NOMO-1 treated with dmso at 0.1 percent for 144 hours (cell line): ENCODE data around the gene LRRFIP2.
"Not testable (repeated sequence)": the region's sequence is repeated elsewhere in the genome, so short reads cannot be mapped to it uniquely, and the experiment has no call there.

Experiments used
- DNase-seq: peaks from one replicate; lab custom pipeline; 2025; ENCODE audit not compliant: unreplicated experiment; lab: John Stamatoyannopoulos, UW

The LRRFIP2 gene

DNA sequence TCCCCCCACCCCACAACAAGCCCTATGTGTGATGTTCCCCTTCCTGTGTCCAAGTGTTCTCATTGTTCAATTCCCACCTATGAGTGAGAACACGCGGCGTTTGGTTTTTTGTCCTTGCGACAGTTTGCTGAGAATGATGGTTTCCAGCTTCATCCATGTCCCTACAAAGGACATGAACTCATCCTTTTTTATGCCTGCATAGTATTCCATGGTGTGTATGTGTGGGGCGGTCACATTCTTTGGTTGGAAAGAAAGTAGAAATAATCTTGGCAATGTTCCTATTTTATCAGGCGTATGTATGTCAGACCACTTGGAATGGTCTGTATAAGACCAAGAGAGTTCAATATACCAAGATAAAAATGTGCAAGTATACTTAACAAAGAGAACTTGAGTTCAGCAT is 52.3 kb downstream of the LRRFIP2 start:
- not testable (repeated sequence) for DNase-seq

DNA sequence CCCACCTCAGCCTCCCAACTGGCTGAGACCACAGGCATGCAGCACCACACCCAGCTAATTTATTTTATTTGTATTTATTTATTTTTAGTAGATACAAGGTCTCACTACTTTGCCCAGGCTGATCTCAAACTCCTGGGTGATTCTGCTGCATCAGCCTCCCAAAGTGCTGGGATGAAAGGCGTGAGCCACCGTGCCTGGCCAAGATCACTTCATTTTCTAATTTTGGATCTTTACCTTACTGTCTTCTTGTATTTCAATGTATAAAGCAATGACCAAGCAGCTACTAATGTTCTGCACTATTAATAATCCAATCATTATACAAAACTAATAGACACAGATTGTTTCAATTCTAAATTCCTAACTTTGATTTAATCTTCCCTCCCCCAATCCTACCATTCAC is 56.2 kb downstream of the LRRFIP2 start:
- DNase-seq, result no peak

GRCh38 chr3:37117548-37117947 is 56.8 kb downstream of the LRRFIP2 start:
- DNase-seq, result no peak

- DNase-seq, result no peak
Observed at GRCh38 chr3:37116998-37117397, 57.4 kb downstream of the LRRFIP2 start.

- DNase-seq, result no peak
Observed at GRCh38 chr3:37115446-37115845, 58.9 kb downstream of the LRRFIP2 start.

- no peak for DNase-seq
Observed at GRCh38 chr3:37114251-37115145, 59.9 kb downstream of the LRRFIP2 start.

- no peak for DNase-seq
Observed at GRCh38 chr3:37112987-37113386, 61.4 kb downstream of the LRRFIP2 start.

GRCh38 chr3:37111199-37111598 is 63.2 kb downstream of the LRRFIP2 start:
- DNase-seq, result no peak

- no peak for DNase-seq
Observed at GRCh38 chr3:37107846-37108245, 66.5 kb downstream of the LRRFIP2 start.

GRCh38 chr3:37103103-37103808 is 71.1 kb downstream of the LRRFIP2 start:
- no peak for DNase-seq

GRCh38 chr3:37100411-37100810 is 74.0 kb downstream of the LRRFIP2 start:
- DNase-seq, result no peak

DNA sequence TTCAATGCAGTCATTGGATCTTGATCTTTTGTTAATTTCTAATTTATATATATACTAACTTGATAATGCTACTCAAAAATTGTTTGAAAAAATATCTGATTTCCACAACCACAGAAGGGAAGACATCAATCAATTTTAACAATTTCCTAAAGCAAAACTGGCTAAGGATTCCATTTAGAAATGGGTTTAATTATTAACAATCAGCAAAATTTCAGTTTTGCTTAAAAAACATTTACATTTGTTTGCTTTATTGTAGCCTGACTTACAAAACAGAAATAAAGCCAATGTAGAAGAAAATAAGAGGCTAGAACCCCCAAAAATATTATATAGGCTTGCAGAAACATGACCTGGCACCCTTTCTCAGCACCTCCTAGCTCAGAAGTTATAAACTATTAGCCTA is 74.9 kb downstream of the LRRFIP2 start:
- DNase-seq, result no peak

GRCh38 chr3:37098884-37099283 is 75.5 kb downstream of the LRRFIP2 start:
- DNase-seq, result no peak

GRCh38 chr3:37097776-37098175 is 76.6 kb downstream of the LRRFIP2 start:
- DNase-seq, result no peak

DNA sequence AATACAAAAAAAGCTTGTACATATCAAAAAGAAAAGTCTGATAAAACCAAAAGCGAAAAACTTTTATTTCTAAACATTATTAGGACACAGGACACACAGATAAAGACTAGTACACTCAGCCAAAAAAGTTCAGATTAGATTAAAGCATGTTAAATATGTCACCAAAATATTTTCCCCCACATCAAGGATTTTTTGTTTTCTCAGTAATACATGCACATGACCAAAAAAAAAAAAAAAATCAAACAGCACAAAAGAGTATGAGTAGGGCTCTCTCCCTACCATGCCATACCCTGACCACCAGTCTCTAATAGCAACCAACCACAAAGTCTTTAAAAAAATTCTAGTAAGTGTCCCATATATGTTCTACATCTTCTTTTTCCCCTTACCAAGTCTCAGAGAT is 77.4 kb downstream of the LRRFIP2 start:
- no peak for DNase-seq

GRCh38 chr3:37096288-37096687 is 78.1 kb downstream of the LRRFIP2 start:
- DNase-seq, result no peak

GRCh38 chr3:37094636-37095035 is 79.7 kb downstream of the LRRFIP2 start:
- DNase-seq, result no peak

GRCh38 chr3:37093481-37093880 is 80.9 kb downstream of the LRRFIP2 start:
- DNase-seq, result no peak

- no peak for DNase-seq
Observed at GRCh38 chr3:37092484-37092883, 81.9 kb downstream of the LRRFIP2 start.

DNA sequence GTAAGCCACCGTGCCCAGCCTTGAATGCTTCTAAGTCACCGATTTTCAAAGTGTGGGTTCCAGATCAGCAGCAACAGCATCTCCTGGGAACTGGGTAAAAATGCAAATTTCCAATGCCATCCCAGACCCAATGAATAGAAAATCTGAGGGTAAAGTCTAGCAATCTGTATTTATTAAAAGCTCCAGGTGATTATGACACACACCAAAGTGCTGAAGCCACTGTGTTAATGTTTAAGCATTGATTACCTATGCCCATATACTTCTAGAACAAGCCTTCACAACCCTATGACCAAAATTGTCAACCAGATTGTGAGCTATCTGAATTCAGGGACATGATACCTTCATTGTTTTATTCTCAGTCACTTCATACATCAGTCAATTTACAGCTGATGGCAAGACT is 86.5 kb downstream of the LRRFIP2 start:
- no peak for DNase-seq

DNA sequence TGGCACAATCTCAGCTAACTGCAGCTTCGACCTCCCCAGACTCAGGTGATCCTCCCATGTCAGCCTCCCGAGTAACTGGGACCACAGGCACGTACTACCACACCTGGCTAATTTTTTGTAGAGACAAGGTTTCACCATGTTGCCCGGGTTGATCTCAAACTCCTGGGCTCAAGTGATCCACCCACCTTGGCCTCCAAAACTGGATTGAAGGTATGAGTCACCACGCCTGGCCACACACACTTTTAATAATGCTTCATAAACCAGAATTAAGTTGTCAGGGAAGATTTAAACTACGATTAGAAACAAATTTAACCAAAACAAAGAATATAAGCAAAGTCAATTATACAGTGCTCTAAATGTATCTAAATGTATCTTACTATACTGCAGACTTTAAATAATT is 87.5 kb downstream of the LRRFIP2 start:
- DNase-seq, result no peak

DNA sequence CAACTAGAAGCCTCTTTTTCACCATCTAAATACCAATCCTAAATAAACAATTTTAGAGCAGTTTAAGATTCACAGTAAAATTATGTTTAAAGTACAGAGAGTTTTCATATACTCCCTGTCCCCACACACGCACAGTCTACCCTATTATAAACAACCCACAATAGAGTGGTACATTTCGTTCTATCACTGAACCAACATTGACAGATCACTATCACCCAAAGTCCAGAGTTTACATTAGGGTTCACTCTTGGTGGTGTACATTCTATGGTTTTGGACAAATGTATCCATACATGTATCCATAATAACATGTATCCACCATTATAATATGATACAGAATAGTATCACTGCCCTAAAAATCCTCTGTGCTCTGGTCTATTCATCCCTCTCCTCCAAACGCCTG is 92.1 kb downstream of the LRRFIP2 start:
- DNase-seq, result no peak
